NCI-H1930 (cell line): ENCODE data around the gene CAMKMT.

ENCODE experiments used
- DNase-seq, 2 experiments: peaks; one replicate each; lab custom pipeline; 2025; lab: John Stamatoyannopoulos, UW

CAMKMT gene

GRCh38 chr2:44649381-44649780 lies 287.6 kb downstream of the CAMKMT start:
- no peak for DNase-seq

- DNase-seq, result no peak
Measured at GRCh38 chr2:44650796-44651195, 289.0 kb downstream of the CAMKMT start.

GRCh38 chr2:44651974-44652373 lies 290.2 kb downstream of the CAMKMT start:
- no peak for DNase-seq

- no peak for DNase-seq
Measured at GRCh38 chr2:44652701-44653100, 291.0 kb downstream of the CAMKMT start.

GRCh38 chr2:44655401-44655864 lies 293.7 kb downstream of the CAMKMT start:
- DNase-seq, result peak in 1 of 2 experiments; percentile 64

- DNase-seq, result no peak
Measured at GRCh38 chr2:44656460-44656859, 294.7 kb downstream of the CAMKMT start.

GRCh38 chr2:44663471-44664073 lies 301.8 kb downstream of the CAMKMT start:
- DNase-seq, result no peak

GRCh38 chr2:44668336-44668735 lies 306.6 kb downstream of the CAMKMT start:
- no peak for DNase-seq

- DNase-seq, result no peak
Measured at GRCh38 chr2:44671276-44671675, 309.5 kb downstream of the CAMKMT start.

GRCh38 chr2:44671916-44672315 lies 310.2 kb downstream of the CAMKMT start:
- DNase-seq, result no peak

- no peak for DNase-seq
Measured at GRCh38 chr2:44672431-44672830, 310.7 kb downstream of the CAMKMT start.

- no peak for DNase-seq
Measured at GRCh38 chr2:44674473-44675284, 312.9 kb downstream of the CAMKMT start.

GRCh38 chr2:44676379-44676778 lies 314.6 kb downstream of the CAMKMT start:
- DNase-seq, result no peak

GRCh38 chr2:44679584-44679983 lies 317.8 kb downstream of the CAMKMT start:
- DNase-seq, result no peak

- no peak for DNase-seq
Measured at GRCh38 chr2:44679990-44680389, 318.2 kb downstream of the CAMKMT start.

GRCh38 chr2:44680424-44680971 lies 318.8 kb downstream of the CAMKMT start:
- DNase-seq, result peak in 1 of 2 experiments; percentile 7

- DNase-seq, result no peak
Measured at GRCh38 chr2:44680983-44681531, 319.3 kb downstream of the CAMKMT start.

GRCh38 chr2:44682459-44682858 lies 320.7 kb downstream of the CAMKMT start:
- DNase-seq, result no peak

- DNase-seq, result no peak
Measured at GRCh38 chr2:44684559-44684958, 322.8 kb downstream of the CAMKMT start.

- no peak for DNase-seq
Measured at GRCh38 chr2:44686561-44686960, 324.8 kb downstream of the CAMKMT start.

- DNase-seq, result no peak
Measured at GRCh38 chr2:44687686-44688455, 326.1 kb downstream of the CAMKMT start.
